Measurements from ENCODE around the gene VASH2.
"Not testable (repeated sequence)": the region's sequence is repeated elsewhere in the genome, so short reads cannot be mapped to it uniquely, and the experiment has no call there.

The VASH2 gene

DNA sequence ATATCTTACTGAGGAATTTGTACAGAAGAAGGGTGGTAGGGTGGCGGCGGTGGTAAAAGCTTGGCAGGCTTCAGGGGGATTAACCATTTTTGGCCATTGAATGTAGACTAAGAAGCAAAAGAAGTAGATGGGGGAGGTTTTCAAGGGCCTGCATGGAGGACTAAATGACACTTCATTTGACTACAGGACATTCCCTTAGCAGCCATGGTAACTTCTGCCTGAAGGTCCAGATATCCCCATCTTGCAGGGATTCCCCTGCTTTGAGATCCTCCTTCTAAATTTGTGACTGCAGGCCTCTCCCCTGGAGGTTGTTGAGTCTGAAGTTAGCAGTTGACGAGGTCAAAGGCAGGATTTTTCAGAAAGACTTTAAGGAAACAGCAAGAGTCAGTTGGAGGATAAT is 4.8 kb downstream of the VASH2 start:
- DNase-seq (ENCODE audit: low read depth in 3 of 3, low spot score in 1 of 3): no peak

DNA sequence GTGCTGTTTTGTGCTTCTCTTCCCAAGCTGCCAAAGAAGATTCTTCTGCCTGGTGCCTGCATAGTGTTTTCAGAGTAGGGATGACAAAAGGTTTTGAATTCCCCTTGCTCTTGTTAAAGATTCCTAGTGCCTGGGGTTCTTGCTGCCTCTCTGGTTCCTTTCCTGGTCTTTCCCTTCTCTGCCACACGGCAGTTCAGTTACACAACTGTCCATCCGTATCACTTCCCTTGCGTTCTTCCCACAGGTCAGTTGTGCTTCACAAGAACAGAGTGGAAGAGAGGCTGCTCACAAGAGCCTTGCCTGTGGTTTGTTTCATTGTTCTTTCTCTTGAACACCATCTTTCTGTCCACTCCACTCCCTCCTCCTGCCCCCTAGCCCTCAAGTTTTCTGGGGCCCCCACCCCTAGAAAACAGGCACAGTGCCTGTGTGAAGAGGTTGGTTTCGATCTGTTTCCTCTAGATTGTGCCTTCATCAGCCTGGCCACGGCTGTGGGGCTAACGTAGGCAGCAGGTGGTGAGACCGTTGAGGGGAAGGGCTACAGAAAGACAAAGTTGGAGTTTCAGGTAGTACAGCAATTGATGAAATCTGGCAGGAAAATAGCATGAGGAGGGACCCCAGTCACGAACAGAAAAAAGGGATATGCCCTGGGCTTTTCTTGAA is 5.8 kb downstream of the VASH2 start:
- DNase-seq (ENCODE audit: low read depth in 3 of 3, low spot score in 1 of 3): no peak

DNA sequence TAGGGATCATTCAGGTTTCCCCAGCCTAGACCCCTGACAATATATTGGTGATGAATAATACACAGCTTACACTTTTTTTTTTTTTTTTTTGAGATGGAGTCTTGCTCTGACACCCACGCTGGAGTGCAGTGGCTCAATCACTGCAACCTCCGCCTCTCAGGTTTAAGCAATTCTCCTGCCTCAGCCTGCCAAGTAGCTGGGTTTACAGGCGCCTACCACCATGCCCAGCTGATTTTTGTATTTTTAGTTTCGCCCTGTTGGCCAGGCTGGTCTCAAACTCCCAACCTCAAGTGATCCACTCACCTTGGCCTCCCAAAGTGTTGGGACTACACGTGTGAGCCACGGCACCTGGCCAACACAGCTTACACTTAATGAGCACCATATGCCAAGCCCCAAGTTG is 7.2 kb downstream of the VASH2 start:
- DNase-seq (ENCODE audit: low read depth in 3 of 3, low spot score in 1 of 3): no peak

DNA sequence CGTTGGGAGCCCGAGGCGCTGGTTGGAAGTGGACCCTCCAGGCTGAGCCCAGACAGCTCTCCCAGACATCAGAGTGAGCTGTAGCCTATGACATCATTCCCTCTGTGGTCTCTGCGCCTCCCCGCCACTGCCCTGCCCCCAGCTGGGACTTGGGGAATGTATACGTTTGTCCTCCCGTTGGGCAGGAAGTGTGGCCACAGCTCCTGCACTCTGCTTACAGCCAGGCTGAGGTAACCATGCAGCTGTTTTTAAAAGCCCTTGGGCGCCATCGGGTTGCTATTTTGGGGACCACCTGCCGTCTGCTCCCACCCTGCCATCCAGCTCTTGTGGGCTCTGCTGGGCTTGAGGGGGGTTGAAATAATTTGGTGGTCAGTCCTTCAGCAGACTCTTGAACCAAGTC is 7.8 kb downstream of the VASH2 start:
- no peak for DNase-seq (ENCODE audit: low read depth in 3 of 3, low spot score in 1 of 3)

DNA sequence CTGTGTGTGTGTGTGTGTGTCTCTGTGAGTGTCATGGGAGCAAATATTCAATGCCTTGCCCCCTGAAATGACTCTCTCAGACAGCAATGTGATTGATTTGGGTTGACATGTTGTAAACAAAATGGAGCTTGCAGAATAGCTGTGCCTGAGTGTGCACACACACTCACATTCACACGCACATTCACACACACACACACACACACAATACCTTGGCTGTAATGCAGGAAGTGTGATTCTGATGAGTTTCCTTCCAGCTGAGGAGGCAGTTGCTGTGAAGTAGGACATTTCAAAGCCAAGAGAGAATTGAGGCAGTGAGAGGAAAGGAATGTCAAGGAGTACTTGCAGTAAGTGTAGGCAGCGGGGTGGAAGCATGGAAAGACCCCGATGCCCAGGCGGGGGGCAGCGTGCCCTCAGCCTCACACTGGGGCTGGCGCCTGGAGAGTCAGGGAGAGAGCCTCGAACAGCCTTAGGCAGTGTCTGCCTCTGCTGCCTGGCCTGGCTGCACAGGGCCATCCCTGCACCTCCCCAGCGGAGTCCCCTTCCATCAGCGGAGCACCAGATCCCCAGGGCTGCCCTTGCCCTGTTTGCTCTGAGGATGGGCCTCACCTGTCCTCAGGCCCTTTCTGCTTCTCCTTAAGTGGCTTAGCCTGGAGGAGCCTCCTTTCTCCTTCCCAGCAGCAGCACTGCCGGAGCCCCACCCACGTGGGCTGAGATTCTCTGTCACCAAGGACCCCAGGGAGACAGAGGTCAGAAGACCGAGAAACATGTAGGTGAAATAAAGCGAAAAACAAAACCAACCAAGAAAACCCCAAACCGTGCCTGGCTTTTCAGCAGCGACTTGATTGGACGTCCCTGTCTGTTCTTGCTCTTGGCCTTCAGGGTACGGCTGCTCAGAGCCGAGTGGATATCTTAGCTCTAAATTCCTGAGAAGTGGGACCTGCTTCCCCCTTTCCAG is 9.2 kb downstream of the VASH2 start:
- DNase-seq (ENCODE audit: low read depth in 3 of 3, low spot score in 1 of 3): no peak

DNA sequence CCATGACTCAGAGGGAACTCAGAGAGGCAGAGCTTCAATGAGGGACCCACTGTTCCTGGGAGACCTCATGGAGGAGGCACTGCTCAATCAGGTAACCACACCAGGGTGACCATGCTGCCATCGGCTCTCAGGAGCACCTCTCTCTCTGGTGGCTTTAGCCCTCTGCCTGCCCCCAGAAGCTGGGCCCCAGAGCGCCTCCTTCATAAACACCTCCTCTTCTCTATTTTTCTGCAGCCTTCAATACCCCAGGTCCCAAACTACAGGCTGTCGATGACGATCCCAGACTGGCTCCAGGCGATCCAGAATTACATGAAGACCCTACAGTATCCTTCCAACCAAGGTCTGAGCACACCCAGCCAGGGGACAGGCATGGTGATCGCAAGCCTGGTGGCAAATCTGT is 10.6 kb downstream of the VASH2 start:
- no peak for DNase-seq (ENCODE audit: low read depth in 3 of 3, low spot score in 1 of 3)

DNA sequence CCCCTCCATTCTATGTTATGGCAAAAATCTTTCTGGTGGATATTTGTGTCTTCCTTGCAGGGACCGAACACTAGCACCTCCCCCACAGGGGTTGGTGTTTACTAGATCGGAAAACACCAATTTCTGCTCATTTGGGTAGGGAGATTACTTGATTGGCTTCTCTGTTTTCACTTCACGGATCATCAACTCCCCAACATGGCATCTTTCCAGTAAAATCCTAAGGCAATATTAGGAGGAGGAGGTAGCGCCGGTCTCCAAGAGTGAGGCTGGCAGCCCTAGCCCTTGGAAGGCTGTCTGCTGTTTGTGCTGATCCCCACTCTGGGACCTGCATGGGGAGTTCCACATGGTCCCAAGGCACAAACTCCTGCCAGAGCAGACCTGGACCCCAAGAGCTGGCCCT is 12.2 kb downstream of the VASH2 start:
- DNase-seq (ENCODE audit: low read depth in 3 of 3, low spot score in 1 of 3): no peak

DNA sequence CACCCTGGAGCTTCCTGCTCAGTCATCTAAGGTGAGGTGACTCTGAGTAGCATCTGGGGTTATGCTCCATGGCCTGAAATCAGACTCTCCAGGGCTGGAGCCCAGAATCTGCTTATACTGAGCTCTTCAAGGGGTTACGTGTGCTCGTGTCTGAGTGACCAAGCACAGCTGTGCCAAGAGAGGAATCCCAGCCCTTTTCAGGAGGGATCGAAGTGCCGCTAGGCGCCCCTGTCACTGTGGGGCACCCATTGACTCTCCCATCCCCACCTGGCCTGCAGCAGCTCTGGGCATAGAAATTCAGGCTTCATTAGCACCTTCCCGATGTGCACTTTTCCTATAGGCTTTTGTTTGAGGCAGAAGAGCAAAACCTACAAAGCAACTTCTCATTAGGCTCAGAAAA is 13.8 kb downstream of the VASH2 start:
- no peak for DNase-seq (ENCODE audit: low read depth in 3 of 3, low spot score in 1 of 3)

DNA sequence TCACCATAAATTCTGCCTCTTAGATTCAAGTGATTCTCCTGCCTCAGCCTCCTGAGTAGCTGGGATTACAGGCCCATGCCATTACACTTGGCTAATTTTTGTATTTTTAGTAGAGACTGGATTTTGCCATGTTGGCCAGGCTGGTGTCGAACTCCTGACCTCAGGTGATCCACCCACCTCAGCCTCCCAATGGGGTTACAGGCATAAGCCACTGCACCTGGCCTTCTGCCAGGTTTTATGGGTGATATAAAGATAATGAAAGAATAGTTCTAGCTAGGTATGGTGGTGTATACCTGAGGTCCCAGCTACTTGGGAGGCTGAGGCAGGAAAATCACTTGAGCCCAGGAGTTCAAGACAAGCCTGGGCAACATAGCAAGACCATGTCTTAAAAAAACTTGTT is 14.7 kb downstream of the VASH2 start:
- DNase-seq (ENCODE audit: low read depth in 3 of 3, low spot score in 1 of 3): not testable (repeated sequence)

DNA sequence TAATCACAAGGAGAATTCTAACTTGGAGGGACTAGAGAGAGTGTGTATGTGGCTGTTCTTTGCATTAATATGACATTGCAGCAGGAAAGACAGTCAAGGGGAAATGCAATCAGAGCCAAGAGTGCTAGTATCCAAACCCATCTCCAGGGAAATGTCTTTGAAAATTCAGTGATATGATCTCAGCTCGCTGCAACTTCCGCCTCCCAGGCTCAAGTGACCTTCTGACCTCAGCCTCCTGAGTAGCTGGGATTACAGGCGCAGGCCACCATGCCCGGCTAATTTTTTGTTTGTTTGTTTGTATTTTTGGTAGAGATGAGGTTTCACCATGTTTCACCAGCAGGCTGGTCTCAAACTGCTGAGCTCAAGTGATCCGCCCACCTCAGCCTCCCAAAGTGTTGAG is 16.3 kb downstream of the VASH2 start:
- no peak for DNase-seq (ENCODE audit: low read depth in 3 of 3, low spot score in 1 of 3)

DNA sequence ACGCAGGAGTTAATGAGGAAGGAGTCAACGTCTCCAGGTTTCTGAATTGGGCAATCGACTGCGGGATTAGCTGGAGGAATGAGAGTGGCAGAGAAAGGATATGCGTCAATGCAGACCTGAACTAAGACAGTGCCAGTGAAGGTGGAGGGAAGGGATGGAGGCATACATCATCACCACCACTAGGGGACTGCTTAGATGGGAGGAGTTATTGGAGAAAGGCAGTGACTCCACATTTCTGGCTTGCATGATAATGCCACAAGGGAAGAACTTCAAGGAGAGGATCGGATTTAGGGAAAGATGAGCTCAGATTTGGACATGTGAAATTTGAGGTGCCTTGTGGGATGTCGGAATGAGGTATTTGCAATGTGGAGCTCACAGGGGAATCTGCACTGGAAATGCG is 17.5 kb downstream of the VASH2 start:
- DNase-seq (ENCODE audit: low read depth in 3 of 3, low spot score in 1 of 3): no peak

DNA sequence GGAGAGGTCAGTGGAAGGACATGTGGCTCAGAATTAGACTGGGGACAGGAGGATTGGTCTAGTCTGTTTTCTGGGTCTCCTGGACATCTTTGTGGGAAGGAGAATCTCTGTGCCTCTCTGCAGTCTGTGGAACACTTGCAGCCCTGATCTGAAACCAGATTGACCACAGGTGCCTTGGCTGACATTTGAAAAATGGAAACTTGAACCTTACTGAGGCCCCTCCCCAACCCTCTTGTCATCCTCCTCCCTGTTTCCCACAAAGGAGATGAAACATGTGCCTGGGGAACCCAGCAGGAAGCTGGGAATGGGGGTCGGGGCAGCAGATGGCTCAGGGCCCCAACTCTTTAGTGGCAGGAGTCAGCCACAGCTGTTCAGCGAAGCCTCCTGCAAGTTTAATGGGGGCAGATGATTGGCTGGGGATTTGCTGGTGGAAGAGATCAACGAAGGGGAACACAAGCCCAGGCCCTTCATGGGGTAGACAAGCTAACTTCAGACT is 18.1 kb downstream of the VASH2 start:
- no peak for DNase-seq (ENCODE audit: low read depth in 3 of 3, low spot score in 1 of 3)

DNA sequence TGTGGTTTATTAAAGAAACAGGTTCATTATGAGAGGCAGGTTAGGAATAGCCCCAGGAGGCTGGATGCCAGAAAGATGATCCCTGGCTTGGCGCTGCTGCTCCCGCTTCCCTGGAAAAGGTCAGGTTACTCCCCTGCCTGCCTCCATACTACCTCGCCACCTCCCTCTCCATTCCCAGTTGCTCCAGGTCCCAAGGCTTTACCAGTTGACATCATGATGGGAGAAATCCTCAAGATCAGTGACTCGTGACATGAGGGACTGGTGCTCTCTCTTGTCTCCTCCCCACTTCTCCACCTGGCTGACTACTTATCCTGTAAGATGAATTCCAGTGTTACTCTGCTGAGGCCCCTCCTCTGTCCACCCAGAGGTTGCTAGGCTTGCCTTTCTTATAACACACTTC is 19.7 kb downstream of the VASH2 start:
- DNase-seq (ENCODE audit: low read depth in 3 of 3, low spot score in 1 of 3): no peak

DNA sequence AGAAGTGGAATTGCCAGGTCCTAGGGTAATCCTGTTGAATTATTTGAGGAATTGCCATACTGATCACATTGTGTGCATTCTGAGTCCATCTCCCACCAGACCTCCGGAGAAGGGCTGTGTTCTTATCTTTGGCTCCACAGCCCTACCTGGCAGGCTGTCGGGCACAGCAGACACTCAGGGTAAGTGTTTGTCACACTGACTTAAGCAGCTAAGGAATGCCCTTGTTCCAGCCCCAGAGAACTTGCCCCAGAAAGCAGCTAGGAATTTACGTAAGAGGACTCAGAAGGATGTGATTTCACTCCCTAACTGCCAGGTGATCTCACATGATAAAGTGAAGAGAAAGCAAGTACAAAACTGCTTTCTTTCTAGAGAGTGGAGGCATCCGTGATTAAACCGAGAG is 21.0 kb downstream of the VASH2 start:
- no peak for DNase-seq (ENCODE audit: low read depth in 3 of 3, low spot score in 1 of 3)

DNA sequence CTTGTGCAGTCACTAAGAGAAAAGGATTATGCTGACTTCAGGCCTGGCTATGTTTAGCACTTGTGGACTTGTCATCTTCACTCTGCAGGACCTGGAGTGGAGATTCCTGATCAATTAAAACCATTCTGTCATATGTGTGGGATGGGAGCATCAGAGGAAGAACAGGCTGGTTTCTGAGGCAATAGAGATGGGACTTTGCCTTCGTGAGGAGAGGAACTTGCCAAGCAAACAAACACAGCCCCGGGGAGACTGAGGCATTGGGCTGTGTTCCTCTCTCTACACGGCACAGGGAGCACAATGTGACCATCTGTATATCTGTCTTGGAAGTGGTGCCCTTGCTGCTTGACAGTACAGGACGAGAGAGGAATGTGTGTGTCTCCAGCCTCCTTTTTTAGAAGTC is 23.1 kb downstream of the VASH2 start:
- no peak for DNase-seq (ENCODE audit: low read depth in 3 of 3, low spot score in 1 of 3)

DNA sequence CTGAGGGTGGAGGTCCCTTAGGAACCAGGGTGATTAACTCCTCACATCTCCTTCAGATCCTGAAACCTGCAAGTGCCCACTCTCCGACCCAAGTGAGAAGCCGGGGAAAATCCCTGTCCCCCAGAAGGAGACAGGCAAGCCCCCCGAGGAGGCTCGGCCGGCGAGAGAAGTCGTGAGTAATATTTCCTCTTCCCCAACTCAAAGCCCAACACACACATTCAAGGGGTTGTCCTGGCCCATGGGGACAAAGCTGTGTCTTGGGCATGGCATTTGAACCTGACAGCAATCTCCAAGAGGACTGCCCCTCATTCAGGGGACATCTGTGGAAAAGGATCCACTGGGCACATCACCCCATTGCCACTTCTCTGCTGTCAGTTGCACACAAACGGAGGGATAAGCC is 23.6 kb downstream of the VASH2 start:
- no peak for DNase-seq (ENCODE audit: low read depth in 3 of 3, low spot score in 1 of 3)

DNA sequence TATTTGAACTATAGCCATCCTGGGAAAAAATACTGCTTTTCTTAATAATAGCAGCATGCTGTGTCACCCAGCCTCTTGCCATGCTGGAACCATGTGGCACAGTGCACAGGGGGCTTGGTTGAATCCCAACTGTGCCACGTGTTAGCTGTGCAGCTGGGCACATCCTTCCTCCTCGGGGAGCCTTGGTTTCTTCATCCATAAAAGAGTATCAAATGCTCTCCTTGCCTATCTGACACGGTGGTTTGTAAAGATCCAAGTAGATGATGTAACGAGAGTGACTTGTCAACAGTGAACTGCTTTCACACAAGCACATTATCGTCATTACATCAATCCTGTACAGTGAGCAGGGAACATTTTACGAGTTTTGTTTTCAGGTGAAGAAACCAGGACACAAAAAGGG is 24.4 kb downstream of the VASH2 start:
- DNase-seq (ENCODE audit: low read depth in 3 of 3, low spot score in 1 of 3): no peak

DNA sequence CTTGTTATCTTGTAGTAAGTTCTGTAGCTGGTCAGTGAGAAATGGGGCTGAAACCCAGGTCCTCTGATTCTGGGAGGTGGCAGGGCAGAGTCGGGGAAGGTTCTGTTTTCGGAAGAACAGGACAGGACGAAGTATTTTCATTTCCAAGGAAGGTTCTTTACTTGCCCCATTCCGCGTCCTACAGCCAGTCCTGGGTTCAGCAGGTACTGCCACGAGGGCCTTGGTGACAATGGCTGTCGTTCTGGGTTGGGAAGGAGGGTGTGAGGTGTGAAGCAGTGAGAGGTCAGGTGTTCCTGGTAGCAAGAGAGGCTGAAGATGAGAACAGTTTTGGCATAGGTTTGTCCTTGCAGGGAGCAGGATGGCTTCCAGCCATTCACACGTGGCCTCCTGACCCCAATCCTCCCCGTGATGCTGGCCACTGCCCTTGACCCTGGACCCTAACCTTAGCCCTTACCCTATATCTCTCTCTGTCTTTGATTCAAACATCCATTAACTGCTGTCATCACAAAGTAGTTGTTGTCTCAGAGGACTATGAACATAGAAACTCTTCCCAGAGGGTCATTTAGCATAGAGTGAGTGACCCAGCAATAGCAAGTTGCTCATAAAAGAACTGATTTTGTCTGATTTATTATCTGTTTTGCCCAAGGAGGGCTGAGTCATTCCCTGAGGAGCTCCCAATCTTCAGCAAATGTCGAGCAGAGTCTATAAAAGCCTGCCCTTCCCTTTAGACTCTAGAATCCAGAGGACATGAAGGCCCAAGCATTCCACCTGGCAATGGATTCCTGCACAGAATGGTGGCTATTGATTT is 25.0 kb downstream of the VASH2 start:
- DNase-seq (ENCODE audit: low read depth in 3 of 3, low spot score in 1 of 3): no peak

DNA sequence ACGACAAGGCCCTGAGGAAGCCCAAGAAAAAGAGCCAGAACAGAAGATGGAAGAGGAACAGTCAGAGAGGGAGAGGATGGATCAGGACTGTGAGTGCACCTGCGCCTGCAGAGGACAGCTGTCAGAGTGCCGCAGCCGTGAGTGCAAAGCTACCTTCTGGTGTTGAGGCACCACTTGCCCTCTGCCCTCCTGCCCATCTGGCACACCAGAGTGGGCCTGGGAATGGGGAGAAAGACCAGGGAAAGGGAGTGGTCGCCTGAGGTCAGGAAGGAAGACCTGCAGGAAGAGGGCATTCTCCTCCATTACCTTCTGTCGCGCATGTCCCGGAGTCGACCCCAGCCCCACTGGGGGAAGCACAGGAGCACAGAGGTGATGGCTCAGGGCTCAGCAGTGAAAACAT is 26.2 kb downstream of the VASH2 start:
- DNase-seq (ENCODE audit: low read depth in 3 of 3, low spot score in 1 of 3): no peak

DNA sequence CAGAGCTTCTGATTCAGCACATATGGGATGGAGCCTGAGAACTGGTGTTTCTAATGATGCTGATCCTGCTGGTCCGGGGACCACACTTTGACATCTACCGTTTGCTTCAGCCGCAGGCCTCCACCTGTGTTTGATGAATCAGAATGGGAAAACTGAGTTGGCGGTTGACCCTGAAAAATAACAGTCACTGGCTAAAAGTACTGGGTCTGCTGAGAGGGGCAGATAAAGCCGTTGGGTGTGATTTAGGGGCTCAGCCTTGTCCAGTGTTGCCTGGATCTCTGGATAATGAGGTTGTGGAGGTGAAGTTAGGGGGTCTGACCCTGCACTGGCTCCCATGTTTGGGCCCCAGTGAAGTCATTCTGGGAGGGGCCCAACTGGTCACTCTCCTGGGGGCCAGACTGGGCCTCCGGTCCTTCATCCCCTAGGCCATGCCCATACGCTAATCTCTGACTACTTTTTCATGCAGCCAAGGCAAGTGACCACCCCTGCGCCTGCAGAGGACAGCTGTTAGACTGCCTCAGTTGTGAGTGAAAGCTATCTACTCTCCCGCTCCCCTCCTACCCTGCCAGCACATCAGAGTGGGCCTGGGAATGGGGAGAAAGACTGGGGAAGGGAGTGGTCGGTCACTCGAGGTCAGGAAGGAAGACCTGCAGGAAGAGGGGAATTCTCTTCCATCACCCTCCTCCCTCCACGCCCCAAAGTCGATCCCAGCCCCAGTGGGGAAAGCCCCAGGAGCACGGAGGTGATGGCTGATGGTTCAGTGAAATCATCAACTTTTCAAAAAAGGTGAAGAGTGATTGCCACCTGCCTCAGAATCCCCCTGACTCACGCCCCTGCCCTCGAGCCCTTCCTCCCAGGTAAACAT is 27.7 kb downstream of the VASH2 start:
- no peak for DNase-seq (ENCODE audit: low read depth in 3 of 3, low spot score in 1 of 3)

Measured in stimulated activated CD4-positive, alpha-beta T cell treated with anti-CD3 and anti-CD28 coated beads, TNF-alpha, amount 100 ng/mL, for 1 hour (primary cell).